GM19193 (cell line): ENCODE data around the gene SMURF2.

Source experiments
- POLR2A ChIP-seq: IDR thresholded peaks from 4 replicates; pipeline ENCODE4 v1.6.1; 2011; ENCODE audit not compliant: insufficient read depth, insufficient read length; ENCODE audit errors: extremely low read depth

Gene SMURF2

GRCh38 chr17:64630309-64631223 lies 31.5 kb downstream of the SMURF2 start:
- TF ChIP-seq POLR2A = no peak

GRCh38 chr17:64628641-64629040 lies 33.5 kb downstream of the SMURF2 start:
- TF ChIP-seq POLR2A = no peak

GRCh38 chr17:64627797-64628196 lies 34.3 kb downstream of the SMURF2 start:
- TF ChIP-seq POLR2A = no peak

DNA sequence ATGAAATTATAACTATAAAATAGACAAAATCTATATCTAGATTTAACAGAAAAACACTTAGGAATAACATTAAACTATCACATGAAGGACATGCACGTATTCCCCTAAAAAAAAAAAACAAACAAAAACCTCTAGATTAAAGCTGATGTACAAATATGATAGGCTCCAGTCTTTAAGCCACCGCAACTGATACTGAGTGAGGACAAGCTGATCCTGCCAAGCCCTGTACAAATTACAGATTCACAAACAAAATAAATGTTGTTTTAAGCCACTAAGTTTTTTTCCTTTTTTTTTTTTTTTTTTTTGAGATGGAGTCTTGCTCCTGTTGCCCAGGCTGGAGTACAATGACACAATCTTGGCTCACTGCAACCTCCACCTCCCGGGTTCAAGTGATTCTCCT lies 35.3 kb downstream of the SMURF2 start:
- TF ChIP-seq POLR2A = no peak

DNA sequence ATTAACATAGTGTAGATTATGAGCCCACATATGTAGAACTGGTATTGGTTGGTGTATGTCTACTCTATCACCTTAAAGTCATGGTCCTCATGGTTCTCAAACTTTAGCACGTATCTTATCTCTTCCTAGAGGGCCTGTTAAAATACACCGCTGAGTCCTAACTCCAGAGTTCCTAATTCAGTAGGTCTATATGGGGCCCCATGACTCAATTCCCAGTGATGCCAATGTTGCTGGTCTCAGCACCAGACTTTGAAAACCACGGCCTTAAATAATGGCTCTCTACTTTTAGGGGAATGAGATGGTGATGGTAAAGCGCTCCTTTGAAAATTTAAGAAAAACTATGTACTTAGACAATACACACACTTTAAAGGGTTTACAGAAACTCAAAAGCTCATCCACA lies 36.6 kb downstream of the SMURF2 start:
- TF ChIP-seq POLR2A = no peak

- no peak for TF ChIP-seq POLR2A
These were observed 39.0 kb downstream of the SMURF2 start for GRCh38 chr17:64622931-64623654.

DNA sequence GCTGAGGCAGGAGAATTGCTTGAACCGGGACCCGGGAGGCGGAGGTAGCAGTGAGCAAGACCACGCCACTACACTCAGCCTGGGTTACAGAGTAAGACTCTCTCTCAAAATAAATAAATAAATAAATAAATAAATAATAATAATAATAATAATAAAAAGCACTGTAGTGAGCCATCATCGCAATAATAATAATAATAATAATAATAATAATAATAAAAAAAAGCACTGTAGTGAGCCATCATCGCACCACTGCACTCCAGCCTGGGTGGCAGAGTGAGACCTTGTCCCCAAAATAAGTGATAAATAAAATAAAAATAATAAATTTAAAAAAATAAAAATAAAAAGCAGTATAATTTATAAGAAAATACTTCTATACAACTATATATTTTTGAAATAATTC lies 40.3 kb downstream of the SMURF2 start:
- no peak for TF ChIP-seq POLR2A

- no peak for TF ChIP-seq POLR2A
These were observed 43.3 kb downstream of the SMURF2 start for GRCh38 chr17:64618848-64619247.

DNA sequence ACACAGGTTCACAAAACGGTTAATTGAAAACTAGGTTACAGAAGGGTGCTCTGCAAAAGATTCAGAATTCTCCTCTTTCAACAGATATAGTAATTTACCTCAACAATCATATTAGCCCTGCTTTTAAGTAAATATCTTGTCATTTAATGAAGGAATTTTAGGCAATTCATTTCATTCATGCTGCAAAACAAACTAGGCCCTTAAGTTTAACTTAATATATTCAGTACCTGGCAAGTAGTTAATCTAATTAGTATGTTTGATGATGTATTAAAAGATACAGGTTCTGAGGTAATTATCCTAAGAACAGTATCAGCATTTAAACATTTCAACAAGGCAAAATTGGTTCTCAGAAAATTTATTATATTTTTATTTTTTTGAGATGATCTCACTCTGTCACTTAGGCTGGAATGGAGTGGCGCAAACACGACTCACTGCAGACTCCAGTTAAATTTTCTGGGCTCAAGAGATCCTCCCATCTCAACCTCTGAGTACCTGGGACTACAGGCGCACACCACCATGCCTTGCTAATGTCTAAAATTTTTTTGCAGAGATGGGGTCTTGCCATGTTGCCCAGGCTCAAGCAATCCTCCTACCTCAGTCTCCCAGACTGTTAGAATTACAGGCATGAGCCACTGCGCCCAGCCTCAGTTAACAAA lies 44.9 kb downstream of the SMURF2 start:
- no peak for TF ChIP-seq POLR2A

DNA sequence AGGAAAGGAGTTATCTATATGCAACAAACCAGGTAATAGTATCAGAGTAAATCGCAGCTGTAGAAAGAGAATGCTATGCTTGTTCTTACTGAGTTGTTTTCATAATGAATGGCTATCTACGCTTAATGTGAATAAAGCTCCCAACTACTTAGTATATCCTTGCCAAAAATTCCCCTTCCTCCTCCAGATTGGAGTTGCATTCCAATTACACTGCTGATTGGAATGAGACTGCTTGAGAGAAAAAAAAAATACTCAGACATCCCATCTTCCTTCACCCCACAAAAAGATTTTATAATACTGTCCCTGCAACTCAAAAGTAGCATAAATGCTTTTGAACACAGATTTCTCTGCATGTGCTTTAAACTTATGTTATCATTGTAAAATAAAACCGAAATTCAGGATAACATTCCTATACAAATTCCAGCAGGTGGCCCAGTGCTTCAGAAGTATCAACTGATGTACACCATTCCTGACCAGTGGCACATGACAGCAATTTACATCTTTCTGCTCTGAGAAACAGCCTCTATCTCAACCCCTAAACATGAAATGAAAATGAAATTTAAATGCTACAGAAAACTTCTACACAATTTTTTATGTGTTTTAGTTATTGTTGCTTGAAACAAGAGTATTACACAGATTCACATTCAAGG lies 47.0 kb downstream of the SMURF2 start:
- no peak for TF ChIP-seq POLR2A

GRCh38 chr17:64614266-64615027 lies 47.7 kb downstream of the SMURF2 start:
- no peak for TF ChIP-seq POLR2A

DNA sequence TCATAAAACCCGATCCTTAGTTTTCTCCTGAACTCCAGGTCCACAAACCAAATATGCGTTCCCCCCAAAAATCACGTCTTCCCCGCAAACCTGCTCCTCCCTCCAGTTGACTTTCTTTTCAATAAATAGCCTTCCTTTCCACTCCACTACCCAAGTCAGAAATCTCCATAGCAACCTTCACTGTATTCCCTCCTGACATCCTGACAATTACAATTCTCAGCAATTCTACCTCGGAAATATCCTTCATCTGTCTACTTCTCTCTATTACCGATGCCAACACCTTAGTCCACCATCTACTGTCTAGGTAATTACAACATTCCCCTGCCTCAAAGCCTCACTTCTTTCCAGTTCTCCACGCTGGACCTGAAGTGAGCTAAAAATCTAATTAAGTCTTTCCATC lies 50.7 kb downstream of the SMURF2 start:
- TF ChIP-seq POLR2A = no peak

DNA sequence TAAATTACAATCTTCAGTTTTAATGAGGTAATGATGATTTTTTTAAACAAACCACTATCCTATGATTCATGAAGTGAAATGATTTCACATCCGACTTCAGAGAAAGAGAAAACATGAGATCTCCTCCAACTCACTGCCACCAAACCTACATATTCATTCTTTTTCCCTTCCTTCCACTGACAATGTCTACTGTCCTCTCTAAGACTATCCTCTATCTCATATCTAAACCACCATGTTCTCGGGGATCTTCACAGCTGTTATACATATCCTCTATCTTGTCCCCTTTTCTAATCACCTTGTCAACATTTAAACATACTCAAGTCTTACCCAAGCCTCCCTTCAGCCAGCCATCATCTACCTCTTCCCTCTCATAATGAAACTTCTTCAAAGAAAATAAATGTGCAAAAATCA lies 53.5 kb downstream of the SMURF2 start:
- TF ChIP-seq POLR2A = no peak

- TF ChIP-seq POLR2A = no peak
These were observed 54.1 kb downstream of the SMURF2 start for GRCh38 chr17:64607862-64608565.
